IMR-90 (cell line): ENCODE data around the gene RANBP9. TPM values are rescaled to one million over a fixed set of nuclear protein-coding genes. Genes with fewer than 3 reads are reported as not detected.

Experiments used
- ATAC-seq: fragments of 200-7000 bp; cut with Tn5 transposase; 2 replicates; pipeline ENCODE4 v1.9.1; 2020; ENCODE audit warnings: low read depth, mild to moderate bottlenecking, moderate library complexity
- BruUV-seq: library from RNA; stranded (reverse); fragments of 400-500 nt; replicated peaks from 2 replicates; lab custom pipeline; 2021; lab: Mats Ljungman, UMichigan
- CTCF ChIA-PET: fragments of 300-600 bp; formaldehyde crosslinking; extraction: SDS; loops from one replicate; lab custom pipeline; 2021; ENCODE audit warnings: antibody characterized with exemption; lab: Yijun Ruan, JAX
- POLR2A ChIA-PET: fragments of 300-600 bp; sonication (Branson Sonifier 250); formaldehyde crosslinking; loops from one replicate; lab custom pipeline; 2022; ENCODE audit warnings: antibody characterized with exemption; ENCODE audit not compliant: unreplicated experiment; lab: Charles Lee
- DNase-seq: peaks from one replicate; pipeline ENCODE4 v3.0.0; 2013
- H2AFZ ChIP-seq: replicated peaks from 2 replicates; pipeline ENCODE3; 2013; ENCODE audit warnings: low read length, mild to moderate bottlenecking; ENCODE audit not compliant: poor library complexity
- H2AK5ac ChIP-seq: 2 replicates; pipeline ENCODE4 v1.6.1; 2013; ENCODE audit warnings: low read depth, low read length, inconsistent platforms
- H2AK9ac ChIP-seq: replicated peaks from 2 replicates; pipeline ENCODE3; 2013; ENCODE audit warnings: mild to moderate bottlenecking, low read depth, low read length, moderate library complexity; ENCODE audit not compliant: poor library complexity
- H2BK120ac ChIP-seq: 2 replicates; pipeline ENCODE4 v1.6.1; 2013; ENCODE audit warnings: low read depth, low read length, inconsistent platforms
- H2BK15ac ChIP-seq: 3 replicates; pipeline ENCODE4 v1.6.1; 2013; ENCODE audit warnings: low read depth, low read length, inconsistent platforms
- H2BK20ac ChIP-seq: 2 replicates; pipeline ENCODE4 v1.6.1; 2013; ENCODE audit warnings: low read depth, mild to moderate bottlenecking, inconsistent platforms, low read length, moderate library complexity
- H2BK5ac ChIP-seq: 2 replicates; pipeline ENCODE4 v1.6.1; 2013; ENCODE audit warnings: mild to moderate bottlenecking, low read depth, low read length, inconsistent platforms; ENCODE audit not compliant: poor library complexity, severe bottlenecking
- H3K14ac ChIP-seq: replicated peaks from 2 replicates; pipeline ENCODE4 v1.6.1; 2013; ENCODE audit warnings: low read depth, low read length, inconsistent platforms
- H3K18ac ChIP-seq: 2 replicates; pipeline ENCODE4 v1.6.1; 2013; ENCODE audit warnings: low read depth, low read length, control low read depth
- H3K23ac ChIP-seq: 2 replicates; pipeline ENCODE4 v1.6.1; 2013; ENCODE audit warnings: low read depth, low read length, inconsistent platforms
- H3K27ac ChIP-seq: 2 replicates; pipeline ENCODE4 v1.5.1; 2013; ENCODE audit warnings: mild to moderate bottlenecking, control low read depth, low read length; ENCODE audit not compliant: insufficient read depth
- H3K27me3 ChIP-seq: 2 replicates; pipeline ENCODE4 v1.6.1; 2013; ENCODE audit warnings: low read length; ENCODE audit not compliant: control insufficient read depth, insufficient read depth
- H3K36me3 ChIP-seq: 2 replicates; pipeline ENCODE4 v1.6.1; 2013; ENCODE audit warnings: low read length, mixed read lengths; ENCODE audit not compliant: control insufficient read depth, insufficient read depth
- H3K4ac ChIP-seq: 2 replicates; pipeline ENCODE4 v1.6.1; 2013; ENCODE audit warnings: low read depth, low read length, inconsistent platforms
- H3K4me1 ChIP-seq: 2 replicates; pipeline ENCODE4 v1.6.1; 2013; ENCODE audit warnings: low read length, mixed read lengths; ENCODE audit not compliant: control insufficient read depth, insufficient read depth
- H3K4me2 ChIP-seq: 2 replicates; pipeline ENCODE4 v1.6.1; 2013; ENCODE audit warnings: low read depth, mild to moderate bottlenecking, control low read depth, low read length, moderate library complexity
- H3K4me3 ChIP-seq: 2 replicates; pipeline ENCODE4 v1.5.1; 2013; ENCODE audit warnings: low read depth, mild to moderate bottlenecking, control low read depth, low read length, moderate library complexity; ENCODE audit not compliant: insufficient read depth
- H3K56ac ChIP-seq: 2 replicates; pipeline ENCODE4 v1.6.1; 2013; ENCODE audit warnings: low read length, inconsistent platforms; ENCODE audit not compliant: insufficient read depth; ENCODE audit errors: extremely low read depth
- H3K79me1 ChIP-seq, 2 experiments: 2 replicates each; pipeline ENCODE4 v1.6.1; 2013; ENCODE audit warnings: low read length in 2 of 2, inconsistent platforms in 1 of 2, low read depth in 1 of 2
- H3K9ac ChIP-seq: 2 replicates; pipeline ENCODE4 v1.6.1; 2013; ENCODE audit warnings: low read depth, low read length, control low read depth
- H3K9me1 ChIP-seq: 2 replicates; pipeline ENCODE4 v1.6.1; 2013; ENCODE audit warnings: low read length, inconsistent platforms; ENCODE audit not compliant: insufficient read depth
- H3K9me3 ChIP-seq: 2 replicates; pipeline ENCODE4 v1.6.1; 2013; ENCODE audit warnings: low read length; ENCODE audit not compliant: control insufficient read depth, insufficient read depth
- H4K20me1 ChIP-seq: 2 replicates; pipeline ENCODE4 v1.6.1; 2013; ENCODE audit warnings: low read length, inconsistent platforms; ENCODE audit not compliant: insufficient read depth
- H4K5ac ChIP-seq: 2 replicates; pipeline ENCODE4 v1.6.1; 2013; ENCODE audit warnings: mild to moderate bottlenecking, low read depth, low read length, control low read depth
- H4K8ac ChIP-seq, 2 experiments: 2 replicates each; pipeline ENCODE4 v1.6.1; 2013; ENCODE audit warnings: low read depth in 2 of 2, low read length in 2 of 2, control low read depth in 1 of 2, inconsistent platforms in 1 of 2
- H4K91ac ChIP-seq: 2 replicates; pipeline ENCODE4 v1.6.1; 2013; ENCODE audit warnings: low read depth, low read length, inconsistent platforms; ENCODE audit not compliant: insufficient read depth
- BHLHE40 ChIP-seq: fragments of 150-350 bp; IDR thresholded peaks from 2 replicates; pipeline ENCODE4 v1.6.1; 2016; ENCODE audit warnings: mild to moderate bottlenecking, low read depth, low read length
- CEBPB ChIP-seq: IDR thresholded peaks from 2 replicates; pipeline ENCODE4 v1.6.1; 2012; ENCODE audit warnings: low read depth, low read length, improper control_type of control experiment
- CHD1 ChIP-seq: IDR thresholded peaks from 2 replicates; pipeline ENCODE4 v1.6.1; 2012; ENCODE audit warnings: low read depth, low read length, improper control_type of control experiment
- CTCF ChIP-seq: conservative IDR thresholded peaks from 2 replicates; pipeline ENCODE4 v1.5.1; 2012; ENCODE audit warnings: mild to moderate bottlenecking, low read depth, low read length, improper control_type of control experiment
- ELK1 ChIP-seq: fragments of 150-350 bp; IDR thresholded peaks from 2 replicates; pipeline ENCODE4 v1.6.1; 2016; ENCODE audit warnings: low read depth, mild to moderate bottlenecking, low read length, moderate library complexity, borderline replicate concordance
- FOS ChIP-seq: fragments of 150-350 bp; IDR thresholded peaks from 2 replicates; pipeline ENCODE4 v1.6.1; 2016; ENCODE audit warnings: low read depth, low read length
- MAFK ChIP-seq: IDR thresholded peaks from 2 replicates; pipeline ENCODE4 v1.6.1; 2012; ENCODE audit warnings: low read depth, low read length, improper control_type of control experiment
- MAZ ChIP-seq: IDR thresholded peaks from 2 replicates; pipeline ENCODE4 v1.6.1; 2012; ENCODE audit warnings: low read depth, mild to moderate bottlenecking, low read length, improper control_type of control experiment, moderate library complexity, borderline replicate concordance
- MXI1 ChIP-seq: IDR thresholded peaks from 2 replicates; pipeline ENCODE4 v1.6.1; 2012; ENCODE audit warnings: low read depth, mild to moderate bottlenecking, low read length, moderate library complexity, borderline replicate concordance
- NFE2L2 ChIP-seq: fragments of 150-350 bp; IDR thresholded peaks from 2 replicates; pipeline ENCODE4 v1.6.1; 2016; ENCODE audit warnings: low read depth, mild to moderate bottlenecking, low read length
- POLR2A ChIP-seq: IDR thresholded peaks from 2 replicates; pipeline ENCODE4 v1.6.1; 2012; ENCODE audit warnings: mild to moderate bottlenecking, low read depth, low read length
- RAD21 ChIP-seq: IDR thresholded peaks from 2 replicates; pipeline ENCODE4 v1.6.1; 2012; ENCODE audit warnings: low read length, improper control_type of control experiment
- RCOR1 ChIP-seq: IDR thresholded peaks from 2 replicates; pipeline ENCODE4 v1.6.1; 2012; ENCODE audit warnings: mild to moderate bottlenecking, low read length, improper control_type of control experiment; ENCODE audit not compliant: insufficient replicate concordance
- RFX5 ChIP-seq: IDR thresholded peaks from 2 replicates; pipeline ENCODE4 v1.8.0; 2012; ENCODE audit warnings: low read depth, mild to moderate bottlenecking, low read length, moderate library complexity
- SMC3 ChIP-seq: fragments of 150-350 bp; IDR thresholded peaks from 2 replicates; pipeline ENCODE4 v1.6.1; 2016; ENCODE audit warnings: low read depth, mild to moderate bottlenecking, antibody characterized with exemption, low read length, moderate library complexity
- USF2 ChIP-seq: fragments of 150-350 bp; IDR thresholded peaks from 2 replicates; pipeline ENCODE4 v1.6.1; 2017; ENCODE audit warnings: mild to moderate bottlenecking, antibody characterized with exemption, low read length, low read depth
- WGBS, 2 experiments: methylation state at CpG; one replicate each; pipeline versions ENCODE4 v1.1.5 to v1.1.7; 2013; ENCODE audit warnings: missing lambda C conversion rate in 2 of 2; ENCODE audit not compliant: insufficient read length in 1 of 2; ENCODE audit errors: extremely low coverage in 2 of 2; 5-methylcytosine and 5-hydroxymethylcytosine counted together
- dilution Hi-C: fragments of 300-500 bp; cut with HindIII; formaldehyde crosslinking; loops from one replicate; pipeline ENCODE4 v1.14.3; 2018; ENCODE audit warnings: low sequenced_read_pairs; ENCODE audit not compliant: unreplicated experiment
- in situ Hi-C: fragments of 300-500 bp; cut with MboI; formaldehyde crosslinking; loops from 3 replicates; pipeline ENCODE4 v1.14.3; 2019; ENCODE audit warnings: low sequenced_read_pairs, inconsistent platforms, mixed read lengths
- intact Hi-C: fragments of 100-400 bp; cut with micrococcal nuclease; formaldehyde crosslinking; loops from 2 replicates; pipeline ENCODE4 v1.10.0; 2022
- polyA plus RNA-seq, 3 experiments: library from polyadenylated mRNA; depleted of rRNA; stranded (reverse); fragments of >200 nt; gene quantifications; 2 replicates each; pipeline ENCODE4 v1.2.3, GENCODE V29; 2012; ENCODE audit warnings: low replicate concordance in 1 of 3
- total RNA-seq: library from RNA; depleted of rRNA; stranded (reverse); fragments of >200 nt; gene quantifications from 2 replicates; pipeline ENCODE4 v1.2.3, GENCODE V29; 2012

The RANBP9 gene
- total and polyA plus RNA-seq, 2 of the 4 experiments (the other 2 are of a cell fraction): 17.7 to 27.8 TPM

- Histone ChIP-seq H3K27ac (no peak overlapping the region), H4K8ac (no peak overlapping the region), H3K9me1 (0 out of 2 replicates have a peak, but pooled peaks cover 2% of the 10 kb centered on the region), H3K18ac (no peak overlapping the region; the same call in 1 of the 2 replicates), H3K27me3 (no peaks in the 10 kb centered on the region), H4K20me1 (no peaks in the 10 kb centered on the region), H2BK20ac (no peak overlapping the region), H2AK9ac (no peak overlapping the region), H2BK15ac (no peak overlapping the region), H3K4ac (no peak overlapping the region), H2BK120ac (no peak overlapping the region), H3K4me3 (no peak overlapping the region), H4K5ac (peak overlapping the region; percentile 72; the same call in 1 of the 2 replicates), H3K23ac (no peak overlapping the region), H3K56ac (no peak overlapping the region), H3K36me3 (peaks cover 6% of the 10 kb centered on the region), H3K4me2 (peak overlapping the region; percentile 64; the same call in 1 of the 2 replicates), H2BK5ac (peak overlapping the region; percentile 59), H2AFZ (no peak overlapping the region), H4K91ac (no peak overlapping the region), H3K14ac (no peak overlapping the region), H3K9ac (no peak overlapping the region), H3K79me1 (peaks cover 12 to 58% of the 10 kb centered on the region in 2 experiments), H2AK5ac (no peak overlapping the region), H3K4me1 (peaks cover 12% of the 10 kb centered on the region), H3K9me3 (no peaks in the 10 kb centered on the region)
- dilution Hi-C loops (no loop called here), in situ Hi-C loops (no loop called here), intact Hi-C loops (loop anchor here (2.0 kb wide), 1 partner anchor 14 kb away; no protein-coding TSS in a partner anchor)
- CTCF ChIA-PET: interaction anchor here (1.6 kb wide), 1 partner anchor 17 kb away, joined by 3 read pairs; the partner anchor contains the start of gene RANBP9
- no TSS peak for BruUV-seq
- ATAC-seq (no peak), DNase-seq (no peak)
- POLR2A ChIA-PET: no interaction called here
- WGBS, 2 experiments: no CpG with 5 or more reads among the region's 4 CpGs
- no peak for TF ChIP-seq MAFK
- TF ChIP-seq RFX5: no peak
- no peak for TF ChIP-seq POLR2A
- no peak for TF ChIP-seq CEBPB
- TF ChIP-seq USF2: no peak
- TF ChIP-seq NFE2L2: no peak
- no peak for TF ChIP-seq SMC3
- TF ChIP-seq CHD1: no peak
- TF ChIP-seq FOS: no peak
- TF ChIP-seq RAD21: no peak
- no peak for TF ChIP-seq CTCF
- no peak for TF ChIP-seq MXI1
- no peak for TF ChIP-seq BHLHE40
- TF ChIP-seq MAZ: no peak
- TF ChIP-seq RCOR1: no peak
- no peak for TF ChIP-seq ELK1
Measured at GRCh38 chr6:13694562-13694961, 17.1 kb downstream of the RANBP9 start.
